Gastrocnemius medialis (tissue), 4 donors: ENCODE data around the gene ELK3. TPM values are rescaled to one million over a fixed set of nuclear protein-coding genes. Genes with fewer than 3 reads are reported as not detected.
A peak's percentile ranks its signal among the peaks of the same experiment; 100 is the strongest.

Experiments
- ATAC-seq, 2 donors: fragments of 150-250 bp; one replicate each; pipeline ENCODE4 v1.9.1; 2016
- DNase-seq, 2 donors: peaks; one replicate each; pipeline ENCODE4 v3.0.0-alpha.2; 2019
- H3K27ac ChIP-seq, 4 donors: fragments of 200-600 bp; sonication (generic); 1 replicate in 1 of 4; 2 replicates in 3 of 4; pipeline ENCODE4 v1.5.1; 2016 to 2018; ENCODE audit warnings: mild to moderate bottlenecking in 2 of 4, moderate library complexity in 1 of 4
- H3K27me3 ChIP-seq, 3 donors: fragments of 200-600 bp; sonication (generic) in 2 of 3; 1 replicate in 1 of 3; 2 replicates in 2 of 3; pipeline versions ENCODE4 v1.5.1 to v1.6.0; 2016 to 2019; ENCODE audit warnings: mild to moderate bottlenecking in 1 of 3, moderate library complexity in 1 of 3
- H3K36me3 ChIP-seq, 2 donors: fragments of 200-600 bp; sonication (generic) in 1 of 2; one replicate each; pipeline ENCODE4 v1.5.1; 2017 to 2018
- H3K4me1 ChIP-seq, 2 donors: fragments of 200-600 bp; sonication (generic) in 1 of 2; one replicate each; pipeline ENCODE4 v1.5.1; 2016 to 2017; ENCODE audit warnings: mild to moderate bottlenecking in 2 of 2
- H3K4me3 ChIP-seq, 4 donors: fragments of 200-600 bp; sonication (generic) in 3 of 4; 1 replicate in 1 of 4; 2 replicates in 3 of 4; pipeline ENCODE4 v1.5.1; 2016 to 2019; ENCODE audit warnings: mild to moderate bottlenecking in 2 of 4
- H3K9me3 ChIP-seq, 3 donors: fragments of 200-600 bp; sonication (generic) in 2 of 3; 1 replicate in 1 of 3; 2 replicates in 2 of 3; pipeline ENCODE4 v1.5.1; 2016 to 2019
- CTCF ChIP-seq, 5 experiments: fragments of 450-650 bp in 3 of 5; fragments of 200-600 bp in 2 of 5; sonication (generic) in 2 of 5; IDR thresholded peaks in 4 of 5; conservative IDR thresholded peaks in 1 of 5; 1 replicate in 4 of 5; 2 replicates in 1 of 5; pipeline ENCODE4 v1.5.1; 2016 to 2019; ENCODE audit warnings: antibody characterized with exemption in 5 of 5, mild to moderate bottlenecking in 3 of 5, moderate library complexity in 3 of 5
- POLR2A ChIP-seq, 2 donors: fragments of 450-650 bp; IDR thresholded peaks; one replicate each; pipeline ENCODE4 v1.6.1; 2017; ENCODE audit warnings: antibody characterized with exemption in 2 of 2, mild to moderate bottlenecking in 2 of 2, moderate library complexity in 2 of 2
- in situ Hi-C, 4 donors: fragments of 200-750 bp; cut with MboI; loops; one replicate each; pipeline versions ENCODE4 v1.15.0 to v1.8.0; 2017; ENCODE audit warnings: low sequenced_read_pairs in 4 of 4
- intact Hi-C: fragments of 100-400 bp; cut with DNase I; formaldehyde crosslinking; loops from one replicate; pipeline ENCODE4 v1.15.1; 2023; ENCODE audit warnings: low total_unique reads
- total RNA-seq, 4 donors: library from RNA; depleted of rRNA; stranded (reverse); fragments of >200 nt; gene quantifications; one replicate each; pipeline versions ENCODE4 v1.1.0 to v1.2.3, GENCODE V29; 2016

ELK3 gene
- total RNA-seq, 4 donors from 2014 or later, result 3.7 to 6.6 (median 4.9) TPM

GRCh38 chr12:96237465-96238077 is 43.4 kb downstream of the ELK3 start:
- DNase-seq (peak; percentile 36 to 54), ATAC-seq (peak; percentile 47 to 65)
- in situ Hi-C loops (no loop called here), intact Hi-C loops (loop anchor here (10.0 kb wide), 1 partner anchor 383 kb away; the partner anchor contains the start of gene SNRPF)
- H3K4me1 ChIP-seq, result peaks cover 42 to 62% of the 10 kb centered on the region in 2 donors
- H3K4me3 ChIP-seq, result peak overlapping the region in 1 of 4 donors; percentile 6
- no peaks in the 10 kb centered on the region for H3K9me3 ChIP-seq
- no peaks in the 10 kb centered on the region for H3K36me3 ChIP-seq
- H3K27ac ChIP-seq, result peak overlapping the region; percentile 43 to 69 (median 64)
- no peak for TF ChIP-seq CTCF (IDR thresholded peaks at IDR 0.05 in 4 of 5, conservative IDR thresholded peaks at IDR 0.05 in 1 of 5)
- TF ChIP-seq POLR2A (IDR thresholded peaks at IDR 0.05), result no peak
- peaks cover 9 to 15% (median 13%) of the 10 kb centered on the region in 3 donors for H3K27me3 ChIP-seq

GRCh38 chr12:96238336-96239047 is 44.3 kb downstream of the ELK3 start:
- intact Hi-C loops, result loop anchor here (10.0 kb wide), 1 partner anchor 384 kb away; the partner anchor contains the start of gene SNRPF
- Histone ChIP-seq H3K4me3 (no peak overlapping the region), H3K27ac (peak overlapping the region in 3 of 4 donors; percentile 60 to 69 (median 69)), H3K4me1 (peaks cover 40 to 61% of the 10 kb centered on the region in 2 donors), H3K36me3 (no peaks in the 10 kb centered on the region), H3K27me3 (peaks cover 9 to 15% (median 13%) of the 10 kb centered on the region in 3 donors), H3K9me3 (no peaks in the 10 kb centered on the region)
- no peak for ATAC-seq
- in situ Hi-C loops, result no loop called here
- TF ChIP-seq POLR2A (IDR thresholded peaks at IDR 0.05), result no peak
- DNase-seq, result no peak

GRCh38 chr12:96239711-96240635 is 45.8 kb downstream of the ELK3 start:
- H3K27ac ChIP-seq, result peak overlapping the region in 2 of 4 donors; percentile 22 to 69

GRCh38 chr12:96240656-96241055 is 46.5 kb downstream of the ELK3 start:
- no peak for DNase-seq
- Histone ChIP-seq H3K36me3 (no peaks in the 10 kb centered on the region), H3K27ac (peak overlapping the region in 3 of 4 donors; percentile 0 to 69 (median 40)), H3K4me3 (no peak overlapping the region), H3K27me3 (peaks cover 9 to 15% (median 13%) of the 10 kb centered on the region in 3 donors), H3K9me3 (no peaks in the 10 kb centered on the region), H3K4me1 (peaks cover 20 to 48% of the 10 kb centered on the region in 2 donors)
- in situ Hi-C loops (no loop called here), intact Hi-C loops (no loop called here)
- TF ChIP-seq POLR2A (IDR thresholded peaks at IDR 0.05) (no peak), CTCF (IDR thresholded peaks at IDR 0.05 in 4 of 5, conservative IDR thresholded peaks at IDR 0.05 in 1 of 5) (no peak)
- ATAC-seq, result no peak

More at GRCh38 chr12:96239711-96240635, 45.8 kb downstream of the ELK3 start:
- DNase-seq (no peak), ATAC-seq (no peak)
- Histone ChIP-seq H3K36me3 (no peaks in the 10 kb centered on the region), H3K9me3 (no peaks in the 10 kb centered on the region), H3K4me3 (no peak overlapping the region), H3K27me3 (peaks cover 9 to 15% (median 13%) of the 10 kb centered on the region in 3 donors), H3K4me1 (peaks cover 26 to 51% of the 10 kb centered on the region in 2 donors)
- in situ Hi-C loops, result no loop called here
- intact Hi-C loops, result loop anchor here (10.0 kb wide), 1 partner anchor 385 kb away; the partner anchor contains the start of gene SNRPF
- no peak for TF ChIP-seq POLR2A (IDR thresholded peaks at IDR 0.05)
- TF ChIP-seq CTCF (IDR thresholded peaks at IDR 0.05 in 4 of 5, conservative IDR thresholded peaks at IDR 0.05 in 1 of 5), result no peak
